Activated CD4-positive, alpha-beta T cell treated with anti-CD3 and anti-CD28 coated beads for 36 hours (primary cell): Measurements from ENCODE around the gene ACAN. TPM values are rescaled to one million over a fixed set of nuclear protein-coding genes. Genes with fewer than 3 reads are reported as not detected.
A peak's percentile ranks its signal among the peaks of the same experiment; 100 is the strongest.

Source experiments
- ATAC-seq: fragments of 200-7000 bp; cut with Tn5 transposase; one replicate; pipeline ENCODE4 v1.10.0; 2021; ENCODE audit warnings: mild to moderate bottlenecking, moderate library complexity
- CTCF ChIA-PET: fragments of 350-600 bp; sonication (Branson Sonifier 250); formaldehyde crosslinking; loops from one replicate; lab custom pipeline; 2021; ENCODE audit warnings: antibody characterized with exemption; lab: Charles Lee
- POLR2A ChIA-PET: fragments of 350-600 bp; sonication (Branson Sonifier 250); formaldehyde crosslinking; loops from one replicate; lab custom pipeline; 2021; ENCODE audit warnings: antibody characterized with exemption, inconsistent platforms; lab: Charles Lee
- DNase-seq: peaks from one replicate; pipeline ENCODE4 v3.0.0-alpha.2; 2020
- H3K27ac Mint-ChIP-seq: one replicate; pipeline ENCODE4 v1.8.0; 2021; ENCODE audit warnings: mixed read lengths
- H3K27me3 Mint-ChIP-seq: one replicate; pipeline ENCODE4 v1.8.0; 2021; ENCODE audit warnings: mixed read lengths
- H3K36me3 Mint-ChIP-seq: one replicate; pipeline ENCODE4 v1.8.0; 2021; ENCODE audit warnings: low read depth, mixed read lengths
- H3K4me1 Mint-ChIP-seq: one replicate; pipeline ENCODE4 v1.8.0; 2021; ENCODE audit warnings: mixed read lengths
- H3K4me3 Mint-ChIP-seq: one replicate; pipeline ENCODE4 v1.8.0; 2021; ENCODE audit warnings: mild to moderate bottlenecking, moderate library complexity, mixed read lengths
- H3K9me3 Mint-ChIP-seq: one replicate; pipeline ENCODE4 v1.8.0; 2021; ENCODE audit warnings: low read depth, mixed read lengths
- intact Hi-C, 2 experiments: fragments of 100-400 bp; cut with DNase I in 1 of 2; cut with micrococcal nuclease in 1 of 2; formaldehyde crosslinking; loops; one replicate each; pipeline versions ENCODE4 v1.14.2 to v1.15.1; 2022 to 2024; cut with DNase I, micrococcal nuclease
- total RNA-seq, 2 experiments: library from RNA; stranded (reverse); gene quantifications; one replicate each; pipeline ENCODE4 v1.2.3, GENCODE V29; 2021

Gene ACAN
- total RNA-seq, 2 experiments from 2014 or later: not detected

- no peaks in the 10 kb centered on the region for H3K9me3 Mint-ChIP-seq
- H3K36me3 Mint-ChIP-seq: no peaks in the 10 kb centered on the region
- ChIA-PET POLR2A (no interaction called here), CTCF (interaction anchor here (0.5 to 1.0 kb wide), 3 partner anchors 30 to 299 kb away, joined by 3 to 5 read pairs (median 4); no protein-coding TSS in a partner anchor)
- no peak for ATAC-seq
- H3K4me1 Mint-ChIP-seq: peaks cover 21% of the 10 kb centered on the region
- no peaks in the 10 kb centered on the region for H3K27me3 Mint-ChIP-seq
- intact Hi-C loops: loop anchor here (5.0 to 10.0 kb wide), 4 partner anchors 177 to 665 kb away; partner anchors contain the start of genes ABHD2 (in 1 of the 2), FANCI (in 1 of the 2) and TICRR (in 1 of the 2)
- DNase-seq: no peak
- H3K27ac Mint-ChIP-seq: peak overlapping the region; percentile 25
- H3K4me3 Mint-ChIP-seq: no peak overlapping the region
These were observed 107.0 kb downstream of the ACAN start for GRCh38 chr15:88909956-88910831.

DNA sequence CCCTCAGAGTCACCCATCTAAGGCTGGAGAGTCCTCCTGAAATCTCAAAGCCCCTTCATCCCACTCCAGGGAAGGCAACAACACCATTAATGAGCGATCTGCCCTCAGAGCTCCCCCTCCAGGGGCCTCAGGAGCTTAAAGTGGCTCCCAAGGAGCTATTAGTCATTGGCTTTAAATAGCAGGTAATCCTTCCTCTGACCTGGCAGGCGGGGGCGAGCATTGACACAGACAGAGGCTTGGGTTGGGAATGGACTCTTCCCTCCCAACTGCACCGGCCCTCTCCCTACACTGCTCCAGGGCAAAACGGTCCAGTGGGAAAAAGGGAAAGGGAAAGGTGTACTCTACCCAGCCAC, 108.5 kb downstream of the ACAN start:
- ChIA-PET POLR2A (no interaction called here), CTCF (interaction anchor here (0.5 to 1.0 kb wide), 4 partner anchors 77 to 457 kb away, joined by 3 read pairs; no protein-coding TSS in a partner anchor)
- Mint-ChIP-seq H3K27me3 (no peaks in the 10 kb centered on the region), H3K27ac (no peak overlapping the region), H3K9me3 (no peaks in the 10 kb centered on the region), H3K4me3 (peak overlapping the region; percentile 79), H3K36me3 (no peaks in the 10 kb centered on the region), H3K4me1 (peaks cover 16% of the 10 kb centered on the region)
- no peak for DNase-seq
- intact Hi-C loops: loop anchor here (2.0 to 10.0 kb wide), 4 partner anchors 17 to 663 kb away; partner anchors contain the start of genes ABHD2 (in 1 of the 2), FANCI (in 1 of the 2), HAPLN3 (in 1 of the 2) and TICRR (in 1 of the 2)
- ATAC-seq: no peak

DNA sequence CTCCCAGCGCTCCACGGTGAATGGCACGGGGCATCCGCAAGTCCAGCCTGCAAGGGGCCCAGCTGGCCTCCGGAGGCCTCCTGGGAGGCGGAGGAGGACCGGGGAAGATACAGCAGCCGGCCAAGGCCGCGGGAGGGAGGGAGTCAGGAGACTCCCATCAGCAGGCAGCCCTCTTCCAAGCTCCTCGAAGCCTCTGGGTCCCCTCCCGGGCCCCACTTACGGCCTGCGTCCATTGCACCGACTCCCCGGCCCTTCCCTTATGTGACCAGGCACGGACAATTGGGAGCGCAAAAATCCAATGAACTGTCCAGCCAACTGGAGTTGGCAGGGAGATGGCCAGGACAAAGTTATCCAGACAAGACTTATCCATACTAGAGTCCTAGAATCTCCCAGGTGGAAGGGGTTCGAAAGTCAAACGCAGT, 109.3 kb downstream of the ACAN start:
- CTCF ChIA-PET: interaction anchor here (0.5 kb wide), 1 partner anchor 78 kb away, joined by 3 read pairs; no protein-coding TSS in a partner anchor

GRCh38 chr15:88913017-88913849, 110.0 kb downstream of the ACAN start, which contains the start of gene MFGE8:
TSS of gene MFGE8 (minus strand) at chr15:88913379. CDS start at chr15:88913319, 60 bp downstream.
- peak within 1 kb of the TSS; percentile 79 for H3K4me3 Mint-ChIP-seq
- peak; percentile 95 for ATAC-seq
- no peaks in the 10 kb centered on the region for H3K36me3 Mint-ChIP-seq
- ChIA-PET CTCF (interaction anchor here (0.7 to 1.2 kb wide), 2 partner anchors 13 to 58 kb away, joined by 3 to 4 read pairs; no protein-coding TSS in a partner anchor), POLR2A (interaction anchor here (0.6 kb wide), 1 partner anchor 86 kb away, joined by 3 read pairs; no protein-coding TSS in a partner anchor)
- peak within 1 kb of the TSS; percentile 82 for H3K27ac Mint-ChIP-seq
- peaks cover 16% of the 10 kb centered on the region for H3K4me1 Mint-ChIP-seq
- DNase-seq: peak; percentile 83
- intact Hi-C loops: loop anchor here (1.0 to 10.0 kb wide), 6 partner anchors 9 to 662 kb away; partner anchors contain the start of genes HAPLN3 (in 2 of the 2), ABHD2 (in 1 of the 2), FANCI (in 1 of the 2) and TICRR (in 1 of the 2)
- no peaks in the 10 kb centered on the region for H3K27me3 Mint-ChIP-seq
- H3K9me3 Mint-ChIP-seq: no peaks in the 10 kb centered on the region

More for the DNA sequence above, 109.3 kb downstream of the ACAN start:
- H3K36me3 Mint-ChIP-seq: no peaks in the 10 kb centered on the region
- peaks cover 16% of the 10 kb centered on the region for H3K4me1 Mint-ChIP-seq
- DNase-seq (no peak), ATAC-seq (no peak)
- intact Hi-C loops: loop anchor here (2.0 to 10.0 kb wide), 4 partner anchors 18 to 662 kb away; partner anchors contain the start of genes ABHD2 (in 1 of the 2), FANCI (in 1 of the 2), HAPLN3 (in 1 of the 2) and TICRR (in 1 of the 2)
- H3K9me3 Mint-ChIP-seq: no peaks in the 10 kb centered on the region
- H3K27ac Mint-ChIP-seq: peak overlapping the region; percentile 25
- no peaks in the 10 kb centered on the region for H3K27me3 Mint-ChIP-seq
- POLR2A ChIA-PET: no interaction called here
- peak overlapping the region; percentile 79 for H3K4me3 Mint-ChIP-seq

DNA sequence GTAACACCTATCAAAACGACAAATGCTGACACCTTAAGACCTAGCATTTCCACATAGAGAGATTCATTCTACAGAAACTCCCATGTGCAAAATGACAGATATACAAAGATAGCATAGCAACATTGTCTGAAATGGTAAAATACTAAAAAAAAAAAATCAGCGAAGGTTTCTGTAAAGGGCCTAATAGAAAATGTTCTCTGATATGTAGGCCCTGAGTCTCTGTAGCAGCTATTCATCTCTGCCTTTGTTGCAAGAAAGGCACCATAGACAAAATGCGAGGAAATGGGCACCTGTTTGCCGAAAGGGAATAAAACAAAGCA, 110.6 kb downstream of the ACAN start:
- peaks cover 19% of the 10 kb centered on the region for H3K4me1 Mint-ChIP-seq
- no peaks in the 10 kb centered on the region for H3K27me3 Mint-ChIP-seq
- no peak for ATAC-seq
- H3K4me3 Mint-ChIP-seq: peak overlapping the region; percentile 79
- intact Hi-C loops: loop anchor here (1.0 to 10.0 kb wide), 6 partner anchors 8 to 661 kb away; partner anchors contain the start of genes HAPLN3 (in 2 of the 2), ABHD2 (in 1 of the 2), FANCI (in 1 of the 2) and TICRR (in 1 of the 2)
- H3K9me3 Mint-ChIP-seq: no peaks in the 10 kb centered on the region
- DNase-seq: no peak
- H3K27ac Mint-ChIP-seq: peak overlapping the region; percentile 82
- H3K36me3 Mint-ChIP-seq: no peaks in the 10 kb centered on the region
- ChIA-PET CTCF (interaction anchor here (0.7 to 1.2 kb wide), 2 partner anchors 13 to 57 kb away, joined by 3 to 4 read pairs; no protein-coding TSS in a partner anchor), POLR2A (interaction anchor here (0.6 kb wide), 1 partner anchor 85 kb away, joined by 3 read pairs; no protein-coding TSS in a partner anchor)

DNA sequence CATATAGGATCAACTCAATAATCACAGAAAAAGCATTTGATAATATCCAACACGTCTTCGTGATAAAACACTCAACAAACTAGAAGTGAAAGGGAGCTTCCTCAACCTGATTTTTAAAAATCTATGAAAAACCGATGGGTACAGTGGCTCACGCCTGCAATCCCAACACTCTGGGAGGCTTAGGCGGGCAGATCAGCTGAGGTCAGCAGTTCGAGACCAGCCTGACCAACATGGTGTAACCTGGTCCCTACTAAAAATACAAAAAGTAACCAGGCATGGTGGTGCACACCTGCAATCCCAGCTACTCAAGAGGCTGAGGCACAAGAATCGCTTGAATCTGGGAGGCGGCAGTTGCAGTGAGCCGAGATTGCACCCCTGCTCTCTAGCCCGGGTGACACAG, 112.1 kb downstream of the ACAN start:
- ChIA-PET POLR2A (no interaction called here), CTCF (interaction anchor here (0.9 to 3.0 kb wide), 3 partner anchors 11 to 35 kb away, joined by 3 to 14 read pairs (median 3); partner anchors contain the start of gene HAPLN3)
- Mint-ChIP-seq H3K27ac (no peak overlapping the region), H3K9me3 (no peaks in the 10 kb centered on the region), H3K4me3 (no peak overlapping the region), H3K36me3 (no peaks in the 10 kb centered on the region), H3K4me1 (peaks cover 27% of the 10 kb centered on the region), H3K27me3 (peaks cover 2% of the 10 kb centered on the region)
- no peak for ATAC-seq
- intact Hi-C loops: loop anchor here in 1 of 2 experiments (10.0 kb wide), 1 partner anchor 659 kb away; the partner anchor contains the start of gene TICRR
- no peak for DNase-seq

- ChIA-PET POLR2A (no interaction called here), CTCF (no interaction called here)
- Mint-ChIP-seq H3K9me3 (no peaks in the 10 kb centered on the region), H3K27ac (no peak overlapping the region), H3K36me3 (no peaks in the 10 kb centered on the region), H3K4me1 (peaks cover 25% of the 10 kb centered on the region), H3K4me3 (no peak overlapping the region), H3K27me3 (peaks cover 4% of the 10 kb centered on the region)
- intact Hi-C loops: loop anchor here in 1 of 2 experiments (10.0 kb wide), 1 partner anchor 657 kb away; the partner anchor contains the start of gene TICRR
- no peak for ATAC-seq
- no peak for DNase-seq
These were observed 114.5 kb downstream of the ACAN start for GRCh38 chr15:88917760-88918159.

DNA sequence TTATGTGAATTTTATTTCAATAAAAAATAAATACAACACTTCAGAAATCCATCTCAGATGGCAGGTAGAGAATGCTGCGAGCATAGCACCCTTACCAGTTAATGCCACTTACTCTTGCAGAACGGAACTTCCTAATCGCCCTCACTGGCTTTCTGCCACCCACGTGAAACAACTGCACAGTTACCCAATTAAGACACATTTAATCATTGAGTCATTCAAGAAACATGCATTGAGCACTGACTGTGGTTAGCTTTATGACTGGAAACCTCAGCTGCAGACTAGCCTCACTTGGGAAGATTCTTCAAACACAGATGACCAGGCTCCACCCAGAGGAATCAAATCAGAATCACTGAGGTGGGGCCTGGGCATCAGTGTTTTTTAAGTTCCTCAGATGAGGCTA, 115.5 kb downstream of the ACAN start:
- Mint-ChIP-seq H3K27me3 (peaks cover 4% of the 10 kb centered on the region), H3K27ac (no peak overlapping the region), H3K36me3 (no peaks in the 10 kb centered on the region), H3K4me3 (no peak overlapping the region), H3K9me3 (no peaks in the 10 kb centered on the region), H3K4me1 (peaks cover 20% of the 10 kb centered on the region)
- peak; percentile 84 for ATAC-seq
- POLR2A ChIA-PET: no interaction called here
- CTCF ChIA-PET: no interaction called here
- intact Hi-C loops: loop anchor here in 1 of 2 experiments (10.0 kb wide), 1 partner anchor 656 kb away; the partner anchor contains the start of gene TICRR
- DNase-seq: peak; percentile 66

- ATAC-seq (no peak), DNase-seq (no peak)
- no peak overlapping the region for H3K4me3 Mint-ChIP-seq
- H3K36me3 Mint-ChIP-seq: no peaks in the 10 kb centered on the region
- CTCF ChIA-PET: interaction anchor here (1.7 kb wide), 1 partner anchor 15 kb away, joined by 8 read pairs; no protein-coding TSS in a partner anchor
- H3K4me1 Mint-ChIP-seq: peaks cover 20% of the 10 kb centered on the region
- POLR2A ChIA-PET: interaction anchor here (0.6 kb wide), 1 partner anchor 134 kb away, joined by 3 read pairs; no protein-coding TSS in a partner anchor
- peaks cover 4% of the 10 kb centered on the region for H3K27me3 Mint-ChIP-seq
- H3K9me3 Mint-ChIP-seq: no peaks in the 10 kb centered on the region
- H3K27ac Mint-ChIP-seq: no peak overlapping the region
- intact Hi-C loops: no loop called here
These were observed 117.1 kb downstream of the ACAN start for GRCh38 chr15:88920186-88920891.
